Esophagus (tissue), 2 donors: ENCODE results near the gene MAPKAP1. TPM values are rescaled to one million over a fixed set of nuclear protein-coding genes. Genes with fewer than 3 reads are reported as not detected.

Experiments used
- H3K27ac ChIP-seq, 2 donors: one replicate each; pipeline ENCODE4 v1.5.1; 2013; ENCODE audit warnings: low read depth in 2 of 2, mild to moderate bottlenecking in 2 of 2, inconsistent platforms in 1 of 2, low read length in 1 of 2, moderate library complexity in 1 of 2
- H3K27me3 ChIP-seq, 2 donors: one replicate each; pipeline ENCODE4 v1.6.1; 2013; ENCODE audit warnings: low read length in 2 of 2, control low read depth in 1 of 2, mild to moderate bottlenecking in 1 of 2; ENCODE audit not compliant: insufficient read depth in 2 of 2, control insufficient read depth in 1 of 2
- H3K36me3 ChIP-seq, 2 donors: one replicate each; pipeline ENCODE4 v1.6.1; 2013; ENCODE audit warnings: low read length in 1 of 2; ENCODE audit not compliant: control insufficient read depth in 2 of 2, insufficient read depth in 2 of 2
- H3K4me1 ChIP-seq, 2 donors: one replicate each; pipeline ENCODE4 v1.6.1; 2013; ENCODE audit warnings: low read length in 1 of 2; ENCODE audit not compliant: control insufficient read depth in 2 of 2, insufficient read depth in 2 of 2
- H3K4me3 ChIP-seq, 2 donors: one replicate each; pipeline ENCODE4 v1.5.1; 2013; ENCODE audit warnings: low read length in 2 of 2, mild to moderate bottlenecking in 2 of 2, low read depth in 1 of 2, moderate library complexity in 1 of 2
- H3K9me3 ChIP-seq, 2 donors: one replicate each; pipeline ENCODE4 v1.6.1; 2013; ENCODE audit warnings: mild to moderate bottlenecking in 2 of 2, low read depth in 1 of 2, low read length in 1 of 2, moderate library complexity in 1 of 2; ENCODE audit not compliant: control insufficient read depth in 2 of 2, insufficient read depth in 1 of 2
- WGBS, 2 donors: extraction: QIAGEN DNeasy Blood & Tissue Kit; methylation state at CpG; one replicate each; pipeline ENCODE4 v1.1.7; 2013; 5-methylcytosine and 5-hydroxymethylcytosine counted together
- polyA plus RNA-seq, 2 donors: library from polyadenylated mRNA; stranded (reverse); fragments of 200-250 nt; gene quantifications; one replicate each; pipeline ENCODE4 v1.2.3, GENCODE V29; 2013
- donor health status: healthy with polysubstance abuse.
- donor health status: Bipolar disorder and iron deficiency.

Gene MAPKAP1
- polyA plus RNA-seq, 2 donors, result 41.4 to 49.4 TPM

- no peaks in the 10 kb centered on the region for H3K27me3 ChIP-seq
- no peak overlapping the region for H3K27ac ChIP-seq
- peaks cover 2 to 9% of the 10 kb centered on the region in 2 donors for H3K4me1 ChIP-seq
- 96 to 97% methylated on average over 3 of the region's 3 CpGs for WGBS, 2 donors
- no peak overlapping the region for H3K4me3 ChIP-seq
- H3K9me3 ChIP-seq, result no peaks in the 10 kb centered on the region
- no peaks in the 10 kb centered on the region for H3K36me3 ChIP-seq
Observed at GRCh38 chr9:125629446-125629845, 77.6 kb downstream of the MAPKAP1 start.

DNA sequence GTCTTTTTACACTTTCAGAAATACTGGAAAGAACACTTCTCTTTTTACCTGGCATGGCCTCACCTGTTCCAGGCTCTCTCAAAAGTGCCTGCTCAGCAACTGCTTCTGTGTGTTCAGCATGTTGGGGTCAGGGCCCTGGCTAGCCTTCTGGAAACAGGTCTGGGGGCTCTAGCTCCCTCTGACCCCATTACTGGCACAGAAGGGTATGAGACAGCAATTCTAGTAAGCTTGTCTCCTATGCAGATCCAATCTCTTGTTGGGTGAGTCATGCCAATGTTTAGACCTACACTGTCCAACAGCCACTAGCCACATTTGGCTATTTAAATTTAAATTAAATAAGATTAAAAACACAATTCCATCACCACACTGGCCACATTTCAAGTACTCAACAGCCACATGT, 80.8 kb downstream of the MAPKAP1 start:
- no peaks in the 10 kb centered on the region for H3K9me3 ChIP-seq
- H3K27ac ChIP-seq, result no peak overlapping the region
- H3K27me3 ChIP-seq, result no peaks in the 10 kb centered on the region
- no peak overlapping the region for H3K4me3 ChIP-seq
- H3K4me1 ChIP-seq, result peaks cover 0 to 2% of the 10 kb centered on the region in 2 donors
- no peaks in the 10 kb centered on the region for H3K36me3 ChIP-seq

DNA sequence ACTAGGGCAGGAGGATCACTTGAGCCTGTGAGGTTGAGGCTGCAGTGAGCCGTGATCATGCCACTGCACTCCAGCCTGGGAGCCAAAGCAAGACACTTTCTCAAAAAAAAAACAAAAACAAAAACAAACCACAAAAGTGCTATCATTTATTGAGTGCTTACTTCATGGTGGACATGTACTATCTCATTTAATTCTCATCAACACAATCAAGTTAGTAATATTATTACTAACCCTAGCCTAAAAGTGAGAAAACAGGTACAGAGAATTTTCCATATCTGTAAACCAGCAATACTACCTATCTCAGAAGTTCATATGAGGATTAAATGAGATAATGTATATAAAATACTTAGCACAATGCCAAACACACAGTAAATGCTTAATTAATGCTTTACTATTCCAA, 85.8 kb downstream of the MAPKAP1 start:
- Histone ChIP-seq H3K4me3 (no peak overlapping the region), H3K27me3 (no peaks in the 10 kb centered on the region), H3K36me3 (no peaks in the 10 kb centered on the region), H3K27ac (no peak overlapping the region), H3K9me3 (no peaks in the 10 kb centered on the region), H3K4me1 (peaks cover 0 to 1% of the 10 kb centered on the region in 2 donors)
- 98 to 100% methylated on average over 1 of the region's 1 CpG for WGBS, 2 donors

GRCh38 chr9:125620216-125620615, 86.8 kb downstream of the MAPKAP1 start:
- no peaks in the 10 kb centered on the region for H3K36me3 ChIP-seq
- 88 to 92% methylated on average over 5 of the region's 5 CpGs for WGBS, 2 donors
- no peaks in the 10 kb centered on the region for H3K9me3 ChIP-seq
- H3K4me3 ChIP-seq, result no peak overlapping the region
- H3K27ac ChIP-seq, result no peak overlapping the region
- H3K27me3 ChIP-seq, result no peaks in the 10 kb centered on the region
- no peaks in the 10 kb centered on the region for H3K4me1 ChIP-seq

- H3K4me1 ChIP-seq, result no peaks in the 10 kb centered on the region
- no peaks in the 10 kb centered on the region for H3K27me3 ChIP-seq
- WGBS, 2 donors, result 89 to 91% methylated on average over 5 of the region's 5 CpGs
Observed at GRCh38 chr9:125617087-125617486, 89.9 kb downstream of the MAPKAP1 start.

GRCh38 chr9:125613141-125613540, 93.9 kb downstream of the MAPKAP1 start:
- Histone ChIP-seq H3K4me3 (no peak overlapping the region), H3K4me1 (no peaks in the 10 kb centered on the region), H3K27ac (no peak overlapping the region), H3K9me3 (no peaks in the 10 kb centered on the region), H3K36me3 (no peaks in the 10 kb centered on the region), H3K27me3 (no peaks in the 10 kb centered on the region)
- 92 to 96% methylated on average over 4 of the region's 4 CpGs for WGBS, 2 donors

More at GRCh38 chr9:125617087-125617486, 89.9 kb downstream of the MAPKAP1 start:
- Histone ChIP-seq H3K4me3 (no peak overlapping the region), H3K27ac (no peak overlapping the region), H3K9me3 (no peaks in the 10 kb centered on the region), H3K36me3 (no peaks in the 10 kb centered on the region)

DNA sequence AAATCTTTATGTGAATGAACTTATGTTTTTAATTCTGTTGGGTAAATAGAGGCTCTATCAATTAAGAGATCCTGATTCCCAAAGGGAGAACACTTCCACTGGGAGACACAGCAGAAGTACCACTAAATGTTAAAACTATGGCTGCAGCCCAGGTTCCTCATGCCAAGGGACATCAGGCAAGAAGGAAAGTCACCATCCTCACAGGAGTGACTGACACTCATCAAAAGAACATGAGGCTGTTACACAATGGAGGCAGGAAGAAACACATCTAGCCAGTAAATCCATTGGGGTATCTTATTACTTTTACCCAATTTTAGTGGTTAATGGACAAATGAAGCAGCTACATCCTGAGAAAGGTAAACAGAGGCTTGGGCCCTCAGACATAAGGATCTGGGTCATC, 94.4 kb downstream of the MAPKAP1 start:
- H3K27me3 ChIP-seq, result no peaks in the 10 kb centered on the region
- no peaks in the 10 kb centered on the region for H3K36me3 ChIP-seq
- no peak overlapping the region for H3K4me3 ChIP-seq
- no peaks in the 10 kb centered on the region for H3K9me3 ChIP-seq
- no peak overlapping the region for H3K27ac ChIP-seq
- no peaks in the 10 kb centered on the region for H3K4me1 ChIP-seq

DNA sequence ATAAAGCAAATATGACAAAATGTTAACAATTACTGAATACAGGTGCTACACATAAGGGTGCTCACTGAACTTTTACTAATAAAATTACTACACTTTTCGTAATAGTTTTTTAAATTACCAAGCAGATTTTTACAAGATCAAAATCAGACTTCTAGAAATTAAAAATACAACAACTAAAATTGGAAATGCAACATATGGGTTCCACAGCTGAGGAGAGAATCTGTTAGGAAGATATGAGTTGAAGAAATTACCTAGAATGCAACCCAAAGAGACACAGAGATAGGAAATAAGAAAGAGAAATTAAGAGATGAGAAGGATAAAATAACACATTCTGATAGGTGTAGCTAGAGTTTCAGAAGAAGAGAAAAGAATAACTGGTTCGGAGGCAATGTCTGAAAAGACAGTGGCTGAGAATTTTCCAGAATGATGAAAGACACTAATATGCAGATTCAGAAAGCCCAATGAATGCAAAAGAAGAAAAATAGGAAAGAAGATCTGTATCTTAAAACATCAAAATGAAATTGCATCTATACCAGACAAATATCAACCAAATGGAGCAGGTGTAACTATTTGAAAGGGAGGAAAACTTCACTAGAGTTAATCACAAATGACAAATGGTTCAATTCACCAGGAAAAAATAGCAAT, 95.8 kb downstream of the MAPKAP1 start:
- Histone ChIP-seq H3K9me3 (no peaks in the 10 kb centered on the region), H3K27me3 (no peaks in the 10 kb centered on the region), H3K36me3 (no peaks in the 10 kb centered on the region), H3K4me3 (no peak overlapping the region), H3K4me1 (no peaks in the 10 kb centered on the region), H3K27ac (no peak overlapping the region)
- WGBS, 2 donors, result 95% methylated on average over 2 of the region's 2 CpGs

GRCh38 chr9:125609744-125610143, 97.3 kb downstream of the MAPKAP1 start:
- H3K27ac ChIP-seq, result no peak overlapping the region
- no peaks in the 10 kb centered on the region for H3K36me3 ChIP-seq
- no peaks in the 10 kb centered on the region for H3K27me3 ChIP-seq
- H3K9me3 ChIP-seq, result no peaks in the 10 kb centered on the region
- H3K4me1 ChIP-seq, result no peaks in the 10 kb centered on the region
- no peak overlapping the region for H3K4me3 ChIP-seq
- 89 to 93% methylated on average over 1 of the region's 1 CpG for WGBS, 2 donors

DNA sequence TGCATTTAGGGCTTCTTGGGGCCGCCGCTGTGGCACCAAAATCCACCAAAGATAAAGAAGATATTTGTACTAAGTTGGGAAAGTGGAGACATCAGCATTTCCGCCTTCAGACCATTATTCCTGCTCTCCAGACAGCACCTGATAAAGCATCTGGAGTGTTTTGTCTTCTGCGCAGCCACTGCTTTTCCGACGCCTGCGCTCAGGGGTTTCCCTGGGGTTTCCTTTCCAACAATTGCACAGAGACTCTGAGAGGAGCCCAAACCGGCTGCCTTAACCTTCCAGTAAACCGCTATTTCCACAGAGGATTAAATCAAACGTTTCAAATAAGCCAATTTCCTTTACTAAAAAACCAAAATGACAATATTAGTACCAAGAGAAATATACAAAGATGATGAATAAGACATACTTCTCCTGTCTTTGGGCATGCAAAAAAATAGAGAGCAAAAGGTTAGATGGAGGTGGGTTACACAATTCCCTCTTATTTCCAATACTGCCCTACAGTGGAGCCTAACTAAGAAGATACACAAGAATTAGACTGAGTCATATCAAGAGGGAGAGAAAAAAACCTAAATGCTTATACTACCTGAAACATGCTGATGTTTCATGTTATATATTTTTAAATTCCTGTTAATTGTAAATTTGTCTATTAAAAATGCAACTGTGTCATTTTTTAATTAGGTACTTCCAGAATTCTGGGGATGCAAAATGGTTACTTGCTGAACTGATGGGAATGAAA, 98.4 kb downstream of the MAPKAP1 start:
- H3K27me3 ChIP-seq, result no peaks in the 10 kb centered on the region
- no peaks in the 10 kb centered on the region for H3K9me3 ChIP-seq
- no peak overlapping the region for H3K27ac ChIP-seq
- no peak overlapping the region for H3K4me3 ChIP-seq
- H3K4me1 ChIP-seq, result no peaks in the 10 kb centered on the region
- 74 to 75% methylated on average over 10 of the region's 10 CpGs for WGBS, 2 donors
- H3K36me3 ChIP-seq, result no peaks in the 10 kb centered on the region
